HepG2 (cell line): ENCODE measurements around the gene CDHR5. TPM values are rescaled to one million over a fixed set of nuclear protein-coding genes. Genes with fewer than 3 reads are reported as not detected.

Source experiments
- ADNP ChIP-seq: sonication (generic); formaldehyde crosslinking; IDR thresholded peaks from 2 replicates; pipeline ENCODE4 v1.4.0; 2020; ENCODE audit warnings: missing genetic modification reagents
- FOSL2 ChIP-seq: sonication (generic); formaldehyde crosslinking; IDR thresholded peaks from 2 replicates; pipeline ENCODE4 v1.4.0; 2020; ENCODE audit warnings: missing genetic modification reagents
- FOXA1 ChIP-seq, 2 experiments: fragments of 450-650 bp in 1 of 2; sonication (generic) in 1 of 2; formaldehyde crosslinking in 1 of 2; IDR thresholded peaks; 2 replicates each; pipeline versions ENCODE4 v1.4.0 to v1.6.1; 2016 to 2020; ENCODE audit warnings: missing genetic modification reagents in 1 of 2
- FOXK1 ChIP-seq: sonication (generic); formaldehyde crosslinking; IDR thresholded peaks from 2 replicates; pipeline ENCODE4 v1.4.0; 2020; ENCODE audit warnings: low read depth, missing genetic modification reagents, borderline replicate concordance
- GPN1 ChIP-seq: sonication (generic); formaldehyde crosslinking; IDR thresholded peaks from 2 replicates; pipeline ENCODE4 v1.5.1; 2020; ENCODE audit warnings: missing genetic modification reagents, borderline replicate concordance
- HNRNPK ChIP-seq: fragments of 200-400 bp; formaldehyde crosslinking; IDR thresholded peaks from 2 replicates; pipeline ENCODE4 v1.6.1; 2018; ENCODE audit warnings: low read length, low read depth, moderate library complexity, mild to moderate bottlenecking; ENCODE audit not compliant: poor library complexity, severe bottlenecking
- KLF11 ChIP-seq: IDR thresholded peaks from 2 replicates; pipeline ENCODE4 v1.6.1; 2016; ENCODE audit warnings: missing compliant biosample characterization
- MED13 ChIP-seq: sonication (generic); formaldehyde crosslinking; IDR thresholded peaks from 2 replicates; pipeline ENCODE4 v1.5.0; 2020; ENCODE audit warnings: missing genetic modification reagents
- MEIS1 ChIP-seq: sonication (generic); formaldehyde crosslinking; IDR thresholded peaks from 2 replicates; pipeline ENCODE4 v1.9.0; 2021; ENCODE audit warnings: mild to moderate bottlenecking, missing genetic modification reagents, moderate library complexity, borderline replicate concordance
- NONO ChIP-seq, 2 experiments: fragments of 450-650 bp in 1 of 2; sonication (generic) in 1 of 2; formaldehyde crosslinking in 1 of 2; IDR thresholded peaks in 1 of 2; conservative IDR thresholded peaks in 1 of 2; 2 replicates each; pipeline versions ENCODE4 v1.6.1 to v1.8.0; 2017 to 2022; ENCODE audit warnings: mild to moderate bottlenecking in 1 of 2, missing genetic modification reagents in 1 of 2, moderate library complexity in 1 of 2
- SP2 ChIP-seq: sonication (generic); formaldehyde crosslinking; IDR thresholded peaks from 2 replicates; pipeline ENCODE4 v1.5.1; 2020; ENCODE audit warnings: mild to moderate bottlenecking, missing genetic modification reagents
- ZBTB20 ChIP-seq: sonication (generic); formaldehyde crosslinking; IDR thresholded peaks from 2 replicates; pipeline ENCODE4 v1.8.1; 2023; ENCODE audit warnings: missing genetic modification reagents, low read depth, mild to moderate bottlenecking, borderline replicate concordance
- polyA plus RNA-seq, 8 experiments: library from polyadenylated mRNA; depleted of rRNA in 3 of 8; stranded (reverse) in 7 of 8; unstranded in 1 of 8; fragments of >200 nt; fragmentation: Illumina TruSeq in 4 of 8; extraction: Trizol in 4 of 8; gene quantifications; 2 replicates each; pipeline versions ENCODE4 v1.2.1 to v1.2.3, GENCODE V29; 2011 to 2016; ENCODE audit warnings: low read depth in 4 of 8, missing spikeins in 1 of 8, mixed read lengths in 1 of 8; ENCODE audit not compliant: insufficient read depth in 1 of 8
- total RNA-seq, 5 experiments: library from RNA; depleted of rRNA; stranded (reverse); fragments of >200 nt; fragmentation: Illumina TruSeq; extraction: Trizol; gene quantifications; 2 replicates each; pipeline ENCODE4 v1.2.3, GENCODE V29; 2016; ENCODE audit warnings: low read depth in 1 of 5
- TF ChIP-seq, protein P1 (sequence below): sonication (generic); formaldehyde crosslinking; IDR thresholded peaks from 2 replicates; pipeline ENCODE4 v1.5.1; 2020; ENCODE audit warnings: missing genetic modification reagents, mild to moderate bottlenecking, borderline replicate concordance
- TF ChIP-seq, protein P2 (sequence below): sonication (generic); formaldehyde crosslinking; IDR thresholded peaks from 2 replicates; pipeline ENCODE4 v1.5.0; 2020; ENCODE audit warnings: missing genetic modification reagents

CDHR5 gene
- total and polyA plus RNA-seq, 2 of the 13 experiments (the other 11 are each of a cell fraction or from before 2014, with no cell fraction given), result 0.46 to 0.71 TPM

DNA sequence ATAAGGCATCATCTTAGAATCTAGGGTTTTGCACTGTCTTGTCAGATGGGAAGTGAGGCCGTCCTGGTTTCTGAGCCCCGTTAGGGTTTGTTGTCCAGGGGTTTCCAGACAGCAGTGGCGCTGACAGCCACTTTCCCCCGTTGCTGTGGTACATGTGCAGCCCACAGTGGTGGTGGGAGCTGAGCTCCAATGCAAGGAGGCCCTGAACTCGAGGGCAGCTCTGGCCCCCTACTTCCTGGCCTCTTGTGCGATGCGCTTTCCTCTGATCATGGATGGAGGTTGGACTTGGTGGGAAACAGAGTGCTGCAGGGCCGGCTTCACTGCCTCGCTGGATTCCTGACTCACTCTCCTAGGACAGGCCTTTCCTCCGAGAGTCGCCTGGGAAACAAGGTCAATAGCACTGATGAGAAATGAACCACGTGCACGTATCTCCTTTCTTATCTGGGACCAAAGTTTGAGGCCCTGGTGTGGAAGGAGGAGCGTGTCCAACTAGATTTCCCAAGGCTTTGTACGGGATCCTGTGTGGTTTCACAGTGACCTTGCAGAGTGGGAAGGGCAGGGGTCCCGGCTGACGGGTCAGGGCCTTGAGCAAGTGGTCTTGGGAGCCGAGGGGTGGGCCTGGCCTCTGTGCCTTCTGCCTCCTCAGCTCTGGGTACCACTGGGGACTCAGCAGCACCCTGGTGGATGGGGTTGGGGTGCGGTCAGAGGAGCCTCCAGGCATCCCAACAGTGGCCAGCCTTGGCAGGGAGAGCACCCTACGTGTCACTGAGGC lies 44.7 kb downstream of the CDHR5 start (continued):
- TF ChIP-seq NONO (IDR thresholded peaks at IDR 0.05) (no peak), NONO (CRISPR knock-in tag; conservative IDR thresholded peaks at IDR 0.05) (no peak; the same call in 1 of the 2 replicates), GPN1 (CRISPR knock-in tag) (no peak), HNRNPK (no peak), FOXK1 (CRISPR knock-in tag) (no peak), SP2 (no peak), MEIS1 (CRISPR knock-in tag) (peak; percentile 53; the same call in 1 of the 2 replicates), FOXA1 (IDR thresholded peaks at IDR 0.05) (no peak), FOXA1 (CRISPR knock-in tag; IDR thresholded peaks at IDR 0.05) (peak; percentile 79), MED13 (CRISPR knock-in tag) (no peak), ADNP (CRISPR knock-in tag) (no peak), FOSL2 (peak; percentile 64), ZBTB20 (CRISPR knock-in tag) (no peak), KLF11 (CRISPR knock-in tag) (no peak)
- TF ChIP-seq, protein P1, sequence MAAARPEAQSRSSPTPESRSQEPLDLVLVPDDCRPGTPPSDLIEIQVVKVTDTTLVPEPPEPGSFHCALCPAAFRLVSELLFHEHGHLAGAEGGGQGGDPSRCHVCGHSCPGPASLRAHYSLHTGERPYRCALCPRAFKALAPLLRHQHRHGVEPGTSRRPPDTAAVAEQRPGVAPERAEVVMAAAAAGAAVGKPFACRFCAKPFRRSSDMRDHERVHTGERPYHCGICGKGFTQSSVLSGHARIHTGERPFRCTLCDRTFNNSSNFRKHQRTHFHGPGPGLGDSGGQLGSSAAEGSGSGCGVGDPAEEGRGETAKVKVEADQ (CRISPR knock-in tag), result no peak
- TF ChIP-seq, protein P2, sequence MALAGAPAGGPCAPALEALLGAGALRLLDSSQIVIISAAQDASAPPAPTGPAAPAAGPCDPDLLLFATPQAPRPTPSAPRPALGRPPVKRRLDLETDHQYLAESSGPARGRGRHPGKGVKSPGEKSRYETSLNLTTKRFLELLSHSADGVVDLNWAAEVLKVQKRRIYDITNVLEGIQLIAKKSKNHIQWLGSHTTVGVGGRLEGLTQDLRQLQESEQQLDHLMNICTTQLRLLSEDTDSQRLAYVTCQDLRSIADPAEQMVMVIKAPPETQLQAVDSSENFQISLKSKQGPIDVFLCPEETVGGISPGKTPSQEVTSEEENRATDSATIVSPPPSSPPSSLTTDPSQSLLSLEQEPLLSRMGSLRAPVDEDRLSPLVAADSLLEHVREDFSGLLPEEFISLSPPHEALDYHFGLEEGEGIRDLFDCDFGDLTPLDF, result no peak
